Activated gamma-delta T cell treated with anti-CD3 and anti-CD28 coated beads, Interleukin-2, amount 50 U/mL, for 16 hours (primary cell): ENCODE data around the gene PRAC2.
"Not testable (repeated sequence)": the region's sequence is repeated elsewhere in the genome, so short reads cannot be mapped to it uniquely, and the experiment has no call there.

ENCODE experiments used
- DNase-seq: peaks from one replicate; pipeline ENCODE4 v3.0.0-alpha.2; 2020; ENCODE audit warnings: low read depth

The PRAC2 gene

GRCh38 chr17:48722915-48723422 lies at the start of gene PRAC2:
Gene PRAC2, plus strand, starts transcription at chr17:48723185. Its CDS starts 1,226 bp downstream, at chr17:48724411.
- no peak for DNase-seq

DNA sequence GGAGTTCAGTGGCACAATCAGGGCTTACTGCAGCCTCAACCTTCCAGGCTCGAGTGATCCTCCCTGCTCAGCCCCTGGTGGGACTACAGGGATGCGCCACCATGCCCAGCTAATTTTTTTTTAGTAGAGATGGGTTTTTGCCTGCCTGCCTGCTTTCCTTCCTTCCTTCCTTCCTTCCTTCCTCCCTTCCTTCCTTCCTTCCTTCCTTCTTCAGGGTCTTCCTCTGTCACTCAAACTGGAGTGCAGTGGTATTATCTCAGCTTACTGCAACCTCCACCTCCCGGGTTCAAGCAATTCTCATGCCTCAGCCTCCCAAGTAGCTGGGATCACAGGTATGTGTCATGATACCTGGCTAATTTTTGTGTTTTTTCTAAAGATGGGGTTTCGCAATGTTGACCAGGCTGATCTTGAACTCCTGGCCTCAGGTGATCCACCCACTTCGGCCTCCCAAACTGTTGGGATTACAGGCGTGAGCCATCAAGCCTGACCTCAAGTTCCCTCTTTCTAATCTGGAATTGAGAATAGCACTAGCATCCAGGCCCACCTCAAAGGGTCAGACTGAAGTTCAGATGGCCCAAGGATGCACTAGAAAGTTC lies 45.9 kb upstream of the PRAC2 start:
- no peak for DNase-seq

DNA sequence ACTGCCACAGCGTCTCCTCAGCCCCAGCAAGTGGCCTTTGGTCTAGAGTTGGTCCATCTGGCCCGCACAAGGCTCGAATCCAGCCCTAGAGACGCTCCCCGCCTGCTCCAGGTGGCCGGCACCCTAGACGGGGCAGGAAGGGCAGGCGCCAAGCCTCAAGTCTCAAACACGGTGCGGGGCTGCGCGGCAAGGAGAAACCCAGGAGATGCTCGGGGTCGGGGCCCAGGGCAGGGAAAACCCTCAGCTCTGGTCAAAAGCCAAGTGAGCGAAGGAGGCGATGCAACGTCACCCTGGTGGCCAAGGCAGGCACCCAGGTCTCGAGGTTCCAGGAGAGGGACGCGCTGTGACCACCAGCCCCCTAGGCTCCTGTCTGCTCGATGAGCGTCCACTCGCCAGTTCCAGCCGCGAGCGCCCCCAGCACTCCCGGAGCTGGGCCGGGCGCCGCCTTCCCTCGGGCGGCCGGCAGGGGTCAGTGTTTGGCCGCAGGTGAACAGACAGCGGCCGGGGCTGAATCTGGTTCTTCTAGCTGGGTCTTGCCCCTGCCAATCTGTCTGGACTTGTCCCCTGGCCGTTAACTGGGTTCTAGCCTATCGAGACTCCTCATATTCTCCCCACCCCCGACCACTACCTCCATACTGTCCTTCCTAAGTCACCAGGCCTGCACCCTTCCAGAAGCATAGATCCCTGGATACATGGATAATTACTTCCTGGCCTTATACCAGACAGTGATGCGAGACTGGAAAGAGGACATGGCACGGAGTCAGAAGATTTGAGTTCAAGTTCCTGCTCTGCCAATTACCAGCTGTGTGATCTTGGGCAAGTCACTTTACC lies 44.6 kb upstream of the PRAC2 start:
- peak; percentile 56 for DNase-seq

DNA sequence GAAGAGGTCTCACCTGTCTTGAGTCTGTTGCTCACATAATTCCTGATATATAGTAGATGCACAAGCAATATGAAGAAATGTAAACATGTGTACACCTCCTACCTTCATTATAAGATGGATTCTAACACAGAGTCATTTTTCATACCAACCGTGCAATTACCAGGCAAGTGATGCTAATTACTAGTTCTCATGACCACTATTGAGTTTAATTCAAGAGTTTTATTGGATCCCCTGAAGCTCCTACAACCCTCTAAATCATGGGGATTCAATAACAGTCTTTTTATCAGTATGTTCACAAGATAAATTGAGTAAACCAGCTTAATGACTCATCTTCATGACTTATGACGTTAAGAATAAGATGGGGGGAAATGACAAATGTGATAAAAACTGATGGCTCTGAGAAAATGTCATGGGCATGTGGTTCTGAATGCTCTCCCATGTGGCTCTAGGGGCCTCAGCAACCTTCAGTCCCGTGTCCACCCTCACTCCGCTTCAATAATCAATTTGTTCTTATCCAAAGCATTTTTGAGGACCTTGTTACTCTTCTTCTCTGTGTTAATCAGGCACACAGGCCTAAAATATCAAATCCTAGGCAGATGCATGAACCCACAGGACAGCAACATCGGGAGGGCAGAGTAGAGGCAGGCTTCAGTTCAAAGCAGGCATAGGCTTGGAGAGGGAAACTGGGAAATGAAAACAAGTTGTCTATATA lies 43.4 kb upstream of the PRAC2 start:
- no peak for DNase-seq

DNA sequence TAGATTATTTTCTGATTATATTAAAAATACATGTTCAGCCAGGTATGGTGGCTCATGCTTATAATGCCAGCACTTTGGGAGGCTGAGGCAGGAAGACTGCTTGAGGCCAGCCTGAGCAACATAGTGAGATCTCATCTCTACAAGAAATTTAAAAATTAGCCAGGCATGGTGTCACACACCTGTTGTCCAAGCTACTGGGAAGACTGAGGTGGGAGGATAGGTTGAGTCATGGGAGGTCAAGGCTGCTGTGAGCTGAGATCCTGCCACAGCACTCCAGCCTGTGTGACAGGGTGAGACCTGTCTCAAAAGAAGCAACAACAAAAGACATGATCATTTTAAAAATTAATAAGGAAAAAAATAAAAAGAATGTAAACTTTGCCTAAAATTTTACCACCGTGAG lies 41.4 kb upstream of the PRAC2 start:
- no peak for DNase-seq

- no peak for DNase-seq
Measured at GRCh38 chr17:48690655-48691054, 32.3 kb upstream of the PRAC2 start.

DNA sequence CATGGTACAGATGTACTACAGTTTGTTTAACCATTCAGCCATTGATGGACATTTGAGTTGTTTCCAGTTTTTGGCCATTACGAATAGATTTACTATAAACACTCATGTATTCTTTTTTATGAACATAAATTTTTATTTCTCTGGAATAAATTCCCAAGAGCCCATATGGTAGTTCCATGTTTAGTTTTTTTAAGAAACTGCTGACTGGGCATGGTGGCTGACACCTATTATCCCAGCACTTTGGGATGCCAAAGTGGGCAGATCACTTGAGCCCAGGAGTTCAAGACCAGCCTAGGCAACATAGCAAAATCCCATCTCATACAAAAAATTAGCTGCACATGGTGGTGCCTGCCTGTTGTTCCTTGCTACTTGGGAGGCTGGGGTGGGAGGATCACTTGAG lies 30.9 kb upstream of the PRAC2 start:
- DNase-seq: no peak

DNA sequence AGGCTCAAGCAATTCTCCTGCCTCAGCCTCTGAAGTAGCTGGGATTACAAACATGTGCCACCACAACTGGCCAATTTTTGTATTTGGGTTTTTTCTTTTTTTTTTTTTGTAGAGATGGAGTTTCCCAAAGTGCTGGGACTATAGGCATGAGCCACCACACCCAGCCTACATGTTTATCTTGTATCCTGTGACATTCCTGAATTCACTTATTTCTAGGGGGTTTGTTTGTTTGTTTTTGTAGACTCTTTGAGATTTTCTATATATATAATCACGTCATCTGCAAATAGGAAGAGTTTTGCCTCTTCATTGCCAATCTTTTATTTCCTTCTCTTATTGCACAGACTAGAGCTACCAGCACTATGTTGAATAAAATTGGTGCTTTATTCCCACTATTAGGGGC lies 29.8 kb upstream of the PRAC2 start:
- no peak for DNase-seq

DNA sequence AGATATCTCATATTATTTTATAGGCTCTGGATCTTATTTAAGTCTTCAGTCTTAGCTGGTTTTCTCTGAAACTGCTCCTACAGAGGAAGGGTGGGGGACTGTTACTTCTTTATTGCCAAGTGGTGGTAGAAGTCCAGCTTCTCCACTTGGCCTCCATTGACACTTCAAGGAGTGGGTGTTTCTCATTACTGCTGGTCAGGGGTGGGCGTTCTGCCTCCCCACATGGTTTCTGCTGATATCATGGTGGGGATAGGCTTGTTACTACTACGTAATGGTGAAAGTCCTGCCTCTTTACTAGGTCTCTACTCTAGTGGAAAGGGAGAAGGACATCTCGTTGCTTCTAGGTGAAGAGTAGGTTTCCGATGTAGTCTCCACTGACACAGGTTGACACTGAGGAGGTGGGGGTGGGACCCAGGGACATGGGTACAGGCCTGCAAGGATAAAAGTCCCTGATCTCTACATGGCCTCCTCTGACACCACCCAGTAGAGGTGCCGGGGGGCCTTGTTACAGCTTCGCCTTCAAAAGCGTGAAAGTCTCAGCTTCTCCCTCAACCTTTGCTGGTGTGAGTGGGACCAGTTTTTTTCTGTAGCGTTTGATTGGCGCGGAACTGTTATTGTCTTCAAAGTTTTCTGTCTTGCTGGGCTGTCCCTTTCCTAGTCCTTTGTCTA lies 21.0 kb upstream of the PRAC2 start:
- DNase-seq: no peak

GRCh38 chr17:48704361-48705248 lies 18.4 kb upstream of the PRAC2 start:
- DNase-seq: no peak

DNA sequence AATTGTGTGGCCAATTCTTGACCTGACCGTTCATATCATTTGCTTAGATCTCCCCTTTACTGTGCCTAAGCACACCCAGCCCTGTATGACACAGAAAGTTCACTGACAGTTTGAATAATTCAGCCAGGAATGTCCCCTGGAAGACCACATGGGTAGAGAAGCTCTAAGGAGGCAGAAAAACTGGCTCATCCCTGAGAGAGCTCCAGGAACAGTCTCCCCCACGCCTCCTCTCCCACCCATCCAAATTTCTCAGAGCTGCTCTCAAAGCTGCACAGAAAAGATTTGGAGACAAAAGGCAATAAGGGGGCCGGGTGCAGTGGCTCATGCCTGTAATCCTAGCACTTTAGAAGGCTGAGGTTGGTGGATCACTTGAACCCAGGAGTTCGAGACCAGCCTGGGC lies 11.9 kb upstream of the PRAC2 start:
- DNase-seq: no peak

GRCh38 chr17:48715496-48716399 lies 7.2 kb upstream of the PRAC2 start:
- DNase-seq: no peak

DNA sequence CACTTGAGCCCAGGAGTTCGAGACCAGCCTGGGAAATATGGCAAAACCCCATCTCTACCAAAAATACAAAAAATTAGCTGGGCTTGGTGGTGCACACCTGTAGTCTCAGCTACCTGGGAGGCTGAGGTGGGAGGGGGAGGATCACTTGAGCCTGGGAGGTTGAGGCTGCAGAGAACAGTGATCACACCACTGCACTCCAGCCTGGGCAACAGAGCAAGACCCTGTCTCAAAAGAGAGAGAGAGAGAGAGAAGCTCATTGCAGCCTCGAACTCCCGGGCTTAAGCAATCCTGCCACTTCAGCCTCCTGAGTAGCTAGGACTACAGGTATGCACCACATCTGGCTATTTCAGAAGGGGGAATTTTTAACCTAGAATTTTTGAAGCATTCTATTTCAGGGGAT lies 6.4 kb upstream of the PRAC2 start:
- not testable (repeated sequence) for DNase-seq

- no peak for DNase-seq
Measured at GRCh38 chr17:48717367-48718226, 5.4 kb upstream of the PRAC2 start.

GRCh38 chr17:48718227-48718760 lies 4.7 kb upstream of the PRAC2 start:
- DNase-seq: no peak

DNA sequence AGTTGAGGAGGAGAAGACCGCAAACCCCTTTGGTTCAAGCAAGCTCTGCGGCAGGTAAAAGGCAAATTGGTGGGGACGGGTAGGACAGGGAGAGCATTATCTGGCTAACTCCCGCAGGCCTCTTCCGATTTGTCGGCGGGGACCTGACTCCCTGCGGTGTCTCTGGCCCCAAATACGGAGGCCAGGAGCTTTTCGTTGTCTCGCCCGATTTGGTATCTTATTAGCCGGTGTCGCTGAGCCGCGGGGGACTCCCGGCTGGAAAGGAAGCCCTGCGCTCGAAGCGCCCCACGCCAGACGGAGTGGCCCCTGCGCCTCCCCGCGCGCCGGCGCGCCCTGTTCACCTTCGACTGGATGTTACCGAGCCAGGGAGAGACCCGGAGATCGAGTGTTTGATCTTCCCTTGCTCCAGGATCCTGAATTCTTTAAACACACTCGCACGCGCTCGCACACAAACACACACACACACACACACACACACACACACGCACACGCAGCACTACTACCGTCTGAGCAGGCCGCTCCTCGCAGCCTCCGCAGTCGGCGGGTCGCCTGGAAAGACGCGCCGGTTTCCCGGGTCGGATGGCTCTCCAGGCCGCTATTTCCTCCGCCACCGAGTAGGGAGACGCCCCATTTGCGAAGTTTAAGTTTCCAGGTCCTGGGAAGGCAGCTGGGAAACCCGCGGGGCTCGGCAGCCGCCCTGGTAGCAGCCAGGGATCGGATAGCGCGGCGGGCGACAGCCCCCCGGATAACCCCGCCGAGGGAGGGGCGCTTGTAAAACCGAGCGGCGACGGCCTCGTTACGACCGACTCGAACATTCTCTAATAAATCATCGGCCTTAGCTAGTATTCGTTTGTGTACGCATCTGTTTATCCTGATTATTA lies 4.0 kb upstream of the PRAC2 start:
- DNase-seq: no peak

DNA sequence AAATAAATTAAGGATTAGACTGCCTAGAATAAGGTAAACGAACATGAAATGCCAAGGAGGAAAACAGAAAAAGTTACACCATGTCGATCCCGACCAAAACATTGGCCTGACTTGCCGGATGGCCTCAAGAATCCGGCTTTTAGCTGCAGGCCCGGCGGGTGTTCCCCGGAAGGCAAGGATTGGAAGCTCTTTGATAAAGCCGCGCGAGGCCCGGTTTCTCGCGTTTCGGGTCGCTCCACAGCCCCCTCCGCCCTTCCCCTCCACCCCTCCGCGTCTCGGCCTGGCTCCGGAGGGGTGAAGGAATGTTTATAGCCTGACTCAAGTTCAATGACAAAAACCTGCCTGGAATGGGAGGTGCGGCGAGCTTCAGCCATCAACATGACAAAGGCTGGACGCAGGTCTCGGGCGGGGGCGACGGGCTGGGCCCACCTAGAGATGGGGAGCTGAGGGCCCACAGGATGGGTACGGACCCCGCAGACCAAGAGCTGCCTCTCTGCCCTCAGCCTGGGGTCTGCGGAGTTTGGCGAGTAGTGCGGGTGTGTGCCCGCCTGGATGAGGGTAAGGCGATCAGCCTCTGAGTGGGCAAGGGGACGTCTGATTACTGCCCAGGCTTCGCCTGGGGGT lies 3.2 kb upstream of the PRAC2 start:
- no peak for DNase-seq
